Breast epithelium (tissue), 3 donors: ENCODE results near the gene RPS19.

Experiments
- POLR2A ChIP-seq: fragments of 450-650 bp; IDR thresholded peaks from one replicate; pipeline ENCODE4 v1.6.1; 2016; ENCODE audit warnings: antibody characterized with exemption, mild to moderate bottlenecking, moderate library complexity
- TF ChIP-seq, protein P1 (sequence below), 3 donors: fragments of 450-650 bp; IDR thresholded peaks; one replicate each; pipeline ENCODE4 v1.5.1; 2016 to 2017; ENCODE audit warnings: antibody characterized with exemption in 3 of 3, mild to moderate bottlenecking in 3 of 3, moderate library complexity in 3 of 3

DNA sequence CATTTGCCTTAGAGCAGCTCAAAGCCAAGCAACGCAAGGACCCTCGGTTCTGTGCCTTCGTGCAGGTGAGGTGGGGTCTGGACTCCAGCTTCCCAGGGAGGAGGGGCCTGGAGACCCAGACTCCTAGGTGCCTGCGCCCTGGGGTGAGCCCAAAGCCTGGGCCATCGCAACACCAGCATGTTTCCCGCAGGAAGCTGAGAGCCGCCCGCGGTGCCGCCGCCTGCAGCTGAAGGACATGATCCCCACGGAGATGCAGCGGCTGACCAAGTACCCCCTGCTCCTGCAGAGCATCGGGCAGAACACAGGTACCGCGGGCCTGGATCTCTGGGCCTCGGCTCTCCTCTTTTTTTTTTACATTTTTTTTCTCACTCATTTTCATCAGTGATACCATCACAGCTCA, 42.5 kb downstream of the RPS19 start:
- TF ChIP-seq POLR2A, result no peak
- TF ChIP-seq, protein P1, sequence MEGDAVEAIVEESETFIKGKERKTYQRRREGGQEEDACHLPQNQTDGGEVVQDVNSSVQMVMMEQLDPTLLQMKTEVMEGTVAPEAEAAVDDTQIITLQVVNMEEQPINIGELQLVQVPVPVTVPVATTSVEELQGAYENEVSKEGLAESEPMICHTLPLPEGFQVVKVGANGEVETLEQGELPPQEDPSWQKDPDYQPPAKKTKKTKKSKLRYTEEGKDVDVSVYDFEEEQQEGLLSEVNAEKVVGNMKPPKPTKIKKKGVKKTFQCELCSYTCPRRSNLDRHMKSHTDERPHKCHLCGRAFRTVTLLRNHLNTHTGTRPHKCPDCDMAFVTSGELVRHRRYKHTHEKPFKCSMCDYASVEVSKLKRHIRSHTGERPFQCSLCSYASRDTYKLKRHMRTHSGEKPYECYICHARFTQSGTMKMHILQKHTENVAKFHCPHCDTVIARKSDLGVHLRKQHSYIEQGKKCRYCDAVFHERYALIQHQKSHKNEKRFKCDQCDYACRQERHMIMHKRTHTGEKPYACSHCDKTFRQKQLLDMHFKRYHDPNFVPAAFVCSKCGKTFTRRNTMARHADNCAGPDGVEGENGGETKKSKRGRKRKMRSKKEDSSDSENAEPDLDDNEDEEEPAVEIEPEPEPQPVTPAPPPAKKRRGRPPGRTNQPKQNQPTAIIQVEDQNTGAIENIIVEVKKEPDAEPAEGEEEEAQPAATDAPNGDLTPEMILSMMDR (IDR thresholded peaks at IDR 0.05), result no peak
